HG02852 (cell line): Measurements from ENCODE around the gene USP50.
A peak's percentile ranks its signal among the peaks of the same experiment; 100 is the strongest.
"Not testable (repeated sequence)": the region's sequence is repeated elsewhere in the genome, so short reads cannot be mapped to it uniquely, and the experiment has no call there.

Source experiments
- ATAC-seq: cut with Tn5 transposase; IDR thresholded peaks from one replicate; pipeline ENCODE4 v1.9.1; 2021; ENCODE audit warnings: mild to moderate bottlenecking, moderate library complexity; ENCODE audit not compliant: unreplicated experiment

Gene USP50

DNA sequence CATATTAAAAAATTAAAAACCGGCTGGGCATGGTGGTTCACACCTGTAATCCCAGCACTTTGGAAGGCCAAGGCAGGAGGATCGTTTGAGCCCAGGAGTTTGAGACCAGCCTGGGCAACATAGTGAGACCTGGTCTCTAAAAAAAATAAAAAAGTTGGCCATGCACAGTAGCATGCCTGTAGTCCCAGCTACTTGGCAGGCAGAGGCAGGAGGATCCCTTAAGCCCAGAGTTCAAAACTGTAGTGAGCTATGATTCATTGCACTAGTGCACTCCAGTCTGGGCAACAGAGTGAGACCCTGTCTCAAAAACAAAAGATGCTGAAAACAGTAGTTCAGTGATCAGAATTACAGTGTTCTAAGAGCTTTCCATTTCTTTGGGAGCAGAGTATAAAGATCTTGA is 40.8 kb downstream of the USP50 start:
- ATAC-seq, result not testable (repeated sequence)

DNA sequence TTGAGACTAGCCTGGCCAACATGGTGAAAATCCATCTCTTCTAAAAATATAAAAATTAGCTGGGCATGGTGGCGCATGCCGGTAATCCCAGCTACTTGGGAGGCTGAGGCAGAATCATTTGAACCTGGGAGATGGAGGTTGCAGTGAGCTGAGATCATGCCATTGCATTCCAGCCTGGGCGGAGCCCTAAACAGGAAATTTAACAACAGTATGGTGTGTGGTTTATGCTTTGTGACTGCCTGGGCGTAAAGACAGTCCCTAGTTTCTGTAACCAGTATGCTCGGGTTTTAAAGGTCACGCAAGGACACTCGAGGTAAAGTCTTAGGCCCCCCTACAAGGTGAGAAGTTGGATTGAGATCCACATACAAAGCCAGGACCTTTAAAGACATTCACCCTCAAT is 43.3 kb downstream of the USP50 start:
- ATAC-seq, result no peak

DNA sequence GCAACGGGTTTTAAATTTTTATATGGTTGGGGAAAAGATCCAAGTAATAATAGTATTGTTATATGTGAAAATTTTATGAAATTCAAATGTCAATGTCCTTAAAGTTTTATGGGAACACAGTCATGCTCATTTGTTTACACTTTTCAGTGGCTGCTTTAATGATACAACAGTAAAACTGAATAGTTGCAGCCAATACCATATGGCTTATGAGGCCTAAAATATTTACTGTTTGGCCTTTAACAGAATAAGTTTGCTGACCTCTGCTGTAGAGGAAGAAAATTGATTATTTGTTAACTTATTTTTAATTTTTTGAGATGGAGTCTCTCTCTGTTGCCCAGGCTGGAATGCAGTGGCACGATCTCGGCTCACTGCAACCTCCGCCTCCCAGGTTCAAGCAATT is 44.7 kb downstream of the USP50 start:
- ATAC-seq, result no peak

DNA sequence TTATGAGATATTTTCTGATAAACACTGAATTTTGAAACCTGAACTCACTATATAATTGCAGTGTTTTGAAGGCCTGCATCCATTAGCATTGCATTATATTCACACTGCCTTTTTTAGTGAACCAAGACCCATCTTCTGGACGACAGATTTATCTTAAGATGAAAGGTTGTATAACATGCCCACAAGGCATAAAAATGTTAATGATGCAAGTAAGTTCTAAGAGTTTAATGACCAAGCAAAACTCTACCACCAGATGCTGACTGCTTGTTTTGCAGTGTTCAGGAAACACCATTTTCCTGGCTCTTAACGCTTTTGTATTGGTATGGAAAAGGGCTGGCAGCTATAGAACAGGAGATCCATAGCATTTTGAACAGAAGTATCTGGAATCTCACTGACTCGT is 46.1 kb downstream of the USP50 start:
- no peak for ATAC-seq

DNA sequence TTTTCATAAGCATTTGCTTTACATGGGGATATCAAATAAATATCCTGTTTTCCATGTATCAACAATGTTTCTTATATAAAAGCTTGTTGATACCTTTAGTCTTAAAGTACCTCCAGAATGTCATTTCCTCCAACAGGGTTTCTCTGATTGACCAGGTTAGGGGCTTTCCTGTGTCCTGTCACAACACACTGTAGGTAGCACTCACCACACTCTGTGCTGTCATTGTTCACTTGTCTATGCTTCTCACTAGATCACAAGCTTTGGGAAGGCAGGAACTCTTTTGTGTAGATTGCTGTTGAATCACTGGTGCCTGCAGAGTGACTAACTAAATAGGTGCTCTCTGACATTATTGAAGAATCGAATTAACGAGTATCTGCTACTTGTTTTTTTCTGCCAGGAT is 49.8 kb downstream of the USP50 start:
- no peak for ATAC-seq

DNA sequence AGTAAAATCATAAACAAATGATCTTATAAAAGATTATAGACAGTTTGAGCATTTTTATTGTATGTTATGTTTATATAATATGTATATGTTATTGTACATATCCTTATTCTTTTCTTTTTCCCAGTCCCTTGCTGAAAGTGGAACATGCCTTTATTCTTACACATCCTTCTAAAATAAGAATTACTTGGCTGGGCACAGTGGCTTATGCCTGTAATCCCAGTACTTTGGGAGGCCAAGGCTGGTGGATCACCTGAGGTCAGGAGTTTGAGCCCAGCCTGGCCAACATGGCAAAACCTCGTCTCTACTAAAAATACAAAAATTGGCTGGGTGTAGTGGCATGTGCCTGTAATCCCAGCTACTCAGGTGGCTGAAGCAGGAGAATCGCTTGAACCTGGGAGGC is 51.9 kb downstream of the USP50 start:
- not testable (repeated sequence) for ATAC-seq

DNA sequence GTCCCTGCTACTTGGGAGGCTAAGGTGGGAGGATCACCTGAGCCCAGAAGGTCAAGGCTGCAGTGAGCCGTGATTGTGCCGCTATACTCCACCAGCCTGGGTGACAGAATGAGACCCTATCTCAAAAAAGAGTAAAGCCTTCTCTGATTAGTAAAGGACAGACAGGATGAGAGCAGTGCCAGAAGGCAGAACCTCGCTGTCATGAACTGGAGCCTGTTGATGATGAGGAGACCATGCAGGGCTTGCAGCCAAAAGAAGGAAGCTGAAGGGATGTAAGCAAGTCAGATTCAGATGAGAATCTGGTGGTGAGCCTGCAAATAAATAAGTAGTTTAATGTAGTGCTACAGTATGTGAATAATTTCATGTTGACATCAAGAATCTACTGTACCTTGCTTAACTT is 52.8 kb downstream of the USP50 start:
- no peak for ATAC-seq

DNA sequence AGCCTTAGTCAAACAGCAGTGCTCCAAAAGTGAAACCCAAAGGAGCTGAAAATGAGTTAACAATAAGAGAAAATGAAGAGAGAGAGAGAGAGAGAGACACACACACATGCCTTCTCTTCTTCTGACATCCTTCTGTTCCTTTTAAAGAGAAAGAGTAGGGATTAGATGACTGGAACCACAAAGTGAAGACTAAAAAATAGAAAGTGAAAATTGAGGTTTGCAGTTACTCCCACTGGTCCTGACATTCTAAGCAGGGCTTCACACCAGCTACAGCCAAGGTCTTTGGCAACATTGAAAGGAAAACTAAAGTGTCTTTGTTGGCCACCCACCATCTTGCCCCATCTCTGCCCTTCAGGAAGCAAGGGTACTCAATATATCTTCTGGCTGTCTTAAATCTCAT is 59.2 kb downstream of the USP50 start:
- peak; percentile 48 for ATAC-seq

DNA sequence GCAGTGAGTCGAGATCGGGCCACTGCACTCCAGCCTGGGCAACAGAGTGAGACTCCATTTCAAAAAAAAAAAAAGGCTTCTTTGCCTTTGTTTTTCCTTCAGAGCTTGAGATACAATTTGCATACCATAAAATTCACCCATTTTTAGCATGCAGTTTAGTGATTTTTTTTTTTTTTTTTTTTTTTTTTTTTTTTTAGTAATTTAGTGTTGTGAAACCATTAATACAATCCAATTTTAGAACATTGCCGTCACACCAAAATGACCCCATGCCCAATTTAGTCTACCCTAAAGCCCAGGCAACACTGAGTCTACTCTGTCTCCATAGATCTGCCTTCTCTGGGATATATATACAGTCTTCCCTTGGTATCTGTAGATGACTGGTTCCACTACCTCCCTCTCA is 61.1 kb downstream of the USP50 start:
- ATAC-seq, result no peak

DNA sequence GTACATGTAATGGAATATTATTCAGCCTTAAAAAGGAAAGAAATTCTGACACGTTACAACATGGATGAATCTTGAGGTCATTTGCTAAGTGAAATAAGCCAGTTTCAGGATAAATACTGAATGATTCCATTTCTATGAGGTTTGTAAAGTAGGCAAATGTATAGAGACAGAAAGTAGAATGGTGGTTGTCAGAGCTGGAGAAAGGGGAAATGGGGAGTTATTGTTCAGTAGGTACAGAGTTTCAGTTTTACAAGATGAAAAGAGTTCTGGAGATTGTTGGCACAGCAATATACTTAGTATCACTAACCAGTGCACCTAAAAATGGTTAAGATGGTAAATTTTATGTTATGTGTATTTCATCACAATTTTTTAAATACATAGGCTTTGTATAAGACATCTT is 61.7 kb downstream of the USP50 start:
- ATAC-seq, result peak; percentile 57

DNA sequence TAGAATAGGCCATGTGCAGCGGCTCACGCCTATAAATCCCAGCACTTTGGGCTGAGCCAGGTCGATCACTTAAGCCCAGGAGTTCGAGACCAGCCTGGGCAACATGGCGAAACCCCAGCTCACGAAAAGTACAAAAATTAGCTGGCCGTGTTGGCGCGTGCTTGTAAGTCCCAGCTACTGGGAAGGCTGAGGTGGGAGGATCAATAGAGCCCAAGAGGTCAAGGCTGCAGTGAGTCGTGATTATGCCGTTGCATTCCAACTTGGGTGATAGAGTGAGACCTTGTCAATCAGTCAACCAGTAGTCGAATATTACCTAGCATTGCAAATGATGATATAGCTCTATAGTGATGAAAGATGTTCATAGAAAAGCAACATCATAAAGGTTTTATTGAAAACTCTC is 70.3 kb downstream of the USP50 start:
- ATAC-seq, result no peak

DNA sequence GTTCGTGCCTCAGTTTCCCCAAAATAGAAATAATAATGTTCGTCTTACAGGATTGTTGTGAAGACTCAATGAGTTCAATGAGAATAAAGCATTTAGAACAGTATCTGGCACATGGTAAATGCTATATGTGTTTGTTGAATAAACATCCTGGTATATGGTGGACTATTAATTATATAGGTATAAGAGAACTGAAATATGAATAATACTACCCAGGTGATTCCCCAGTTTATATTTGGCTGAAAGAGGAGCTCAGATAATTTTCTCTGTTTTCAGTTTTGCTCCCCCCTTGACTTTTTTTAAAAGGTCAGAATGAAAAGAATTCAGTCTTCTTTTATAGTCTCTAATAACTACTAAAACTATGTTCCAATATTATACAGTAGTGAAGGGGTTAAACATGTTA is 75.4 kb downstream of the USP50 start:
- no peak for ATAC-seq

DNA sequence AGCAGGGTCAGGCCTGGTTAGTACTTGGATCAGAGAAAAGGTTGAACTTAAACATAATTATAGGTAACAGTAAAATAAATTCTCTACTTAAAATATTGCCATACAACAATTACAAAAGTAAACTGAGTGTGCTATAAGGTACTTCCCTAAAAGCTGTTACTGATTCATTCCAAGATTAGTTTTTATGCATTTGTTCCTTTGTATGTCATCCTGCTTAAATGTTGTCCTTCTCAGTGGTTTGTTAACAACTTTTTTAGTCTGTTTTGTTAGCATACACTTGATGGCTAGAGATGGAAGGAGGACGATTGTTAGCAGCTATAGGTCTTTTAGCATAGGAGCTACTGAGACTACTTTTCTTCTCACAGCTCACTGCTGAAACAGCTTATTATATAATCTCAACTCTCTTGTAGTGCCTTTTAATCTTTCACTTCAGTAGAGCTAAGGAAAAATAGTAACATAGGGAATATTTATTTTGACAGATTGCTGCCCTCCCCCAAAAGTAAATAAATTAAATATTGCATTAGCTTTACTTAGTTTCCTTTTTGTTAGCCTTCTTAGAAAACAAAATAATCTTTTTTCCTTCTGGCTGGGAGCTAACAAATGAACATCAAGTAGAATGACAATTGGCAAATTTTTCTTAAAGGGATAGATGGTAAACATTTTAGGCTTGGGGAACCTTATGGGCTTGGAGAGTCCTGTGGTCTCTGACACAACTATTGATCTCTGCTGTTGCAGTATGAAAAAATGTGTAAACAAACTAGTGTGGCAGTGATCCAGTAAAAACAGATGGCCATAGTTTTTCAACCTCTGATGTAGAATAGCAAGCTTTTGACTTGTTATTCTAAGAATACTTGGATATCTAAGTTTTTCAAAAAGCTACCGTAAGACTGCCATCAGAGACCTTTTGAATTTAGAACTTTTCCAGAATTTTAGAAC is 82.8 kb downstream of the USP50 start:
- no peak for ATAC-seq

DNA sequence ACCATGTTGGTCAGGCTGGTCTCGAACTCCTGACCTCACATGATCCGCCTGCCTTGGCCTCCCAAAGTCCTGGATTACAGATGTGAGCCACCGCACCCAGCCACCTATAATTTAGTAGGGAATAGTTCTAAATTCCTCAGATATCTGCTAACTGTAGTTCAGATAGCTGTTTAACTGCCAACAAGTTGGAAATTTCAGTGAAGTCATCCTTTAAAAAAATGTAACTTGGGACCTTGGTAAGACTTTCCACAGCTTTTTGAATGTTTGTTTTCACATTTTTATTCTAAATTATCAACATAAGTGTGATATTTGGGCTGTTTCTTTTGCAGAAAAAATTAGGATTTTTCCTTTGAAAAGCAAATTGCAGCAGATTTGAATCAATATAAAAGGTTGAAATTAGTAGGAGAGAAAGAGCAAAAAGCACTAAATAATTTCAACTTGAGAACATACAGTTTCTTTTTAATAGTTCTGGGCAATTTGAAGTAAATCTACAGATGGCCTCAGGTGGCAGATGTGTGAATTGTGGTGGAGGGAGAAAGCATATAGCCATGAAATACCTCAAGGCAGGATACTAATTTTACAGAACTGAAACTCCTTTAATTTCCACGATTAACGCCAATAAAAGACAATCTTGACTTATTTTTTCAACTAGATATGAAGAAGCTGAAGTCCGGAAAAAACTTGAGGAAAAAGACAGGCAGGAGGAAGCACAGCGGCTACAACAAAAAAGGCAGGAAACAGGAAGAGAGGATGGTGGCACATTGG is 87.9 kb downstream of the USP50 start:
- no peak for ATAC-seq

DNA sequence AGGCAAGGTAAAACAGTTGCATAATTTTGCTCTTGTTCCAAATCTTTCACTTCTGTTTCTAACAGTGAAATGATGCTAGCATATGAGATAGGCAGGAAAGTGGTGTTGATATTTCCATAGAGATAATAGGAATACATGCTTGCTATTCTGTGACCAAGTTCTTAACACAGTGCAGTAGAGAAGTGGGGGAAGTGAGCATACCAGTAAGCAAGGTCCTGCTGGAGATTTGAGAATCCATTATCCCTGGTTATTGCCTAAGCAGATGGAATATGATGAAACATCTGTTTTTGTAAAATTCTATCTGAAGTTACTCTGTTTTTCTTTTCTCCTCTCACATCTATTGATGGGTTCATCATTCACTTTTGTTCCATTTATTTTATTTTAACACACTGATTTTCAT is 93.5 kb downstream of the USP50 start:
- no peak for ATAC-seq
